Measurements from ENCODE around the gene RPA1.

The RPA1 gene

GRCh38 chr17:1943436-1943831 lies 113.6 kb downstream of the RPA1 start:
- no peak for DNase-seq

DNA sequence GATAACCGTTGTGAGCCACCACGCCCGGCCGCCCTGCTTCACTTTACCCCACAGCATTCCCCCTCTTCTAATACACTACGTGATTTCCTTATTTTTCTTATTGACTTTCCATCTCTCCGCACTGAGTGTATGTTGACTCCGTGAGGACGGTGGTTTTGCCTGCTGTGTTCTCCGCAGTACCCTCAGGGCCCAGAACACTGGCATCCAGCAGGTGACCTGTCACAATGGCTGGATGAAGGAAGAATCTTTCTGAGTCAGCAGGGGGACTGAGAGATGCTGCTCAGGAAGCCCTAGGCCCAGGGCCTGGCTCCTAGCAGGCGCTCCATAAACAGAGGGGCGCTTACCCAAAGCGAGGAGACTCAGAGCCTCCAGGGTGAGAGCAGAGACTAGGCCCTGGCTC lies 115.8 kb downstream of the RPA1 start:
- no peak for DNase-seq

- no peak for DNase-seq
Observed at GRCh38 chr17:1946021-1946932, 116.5 kb downstream of the RPA1 start.

DNA sequence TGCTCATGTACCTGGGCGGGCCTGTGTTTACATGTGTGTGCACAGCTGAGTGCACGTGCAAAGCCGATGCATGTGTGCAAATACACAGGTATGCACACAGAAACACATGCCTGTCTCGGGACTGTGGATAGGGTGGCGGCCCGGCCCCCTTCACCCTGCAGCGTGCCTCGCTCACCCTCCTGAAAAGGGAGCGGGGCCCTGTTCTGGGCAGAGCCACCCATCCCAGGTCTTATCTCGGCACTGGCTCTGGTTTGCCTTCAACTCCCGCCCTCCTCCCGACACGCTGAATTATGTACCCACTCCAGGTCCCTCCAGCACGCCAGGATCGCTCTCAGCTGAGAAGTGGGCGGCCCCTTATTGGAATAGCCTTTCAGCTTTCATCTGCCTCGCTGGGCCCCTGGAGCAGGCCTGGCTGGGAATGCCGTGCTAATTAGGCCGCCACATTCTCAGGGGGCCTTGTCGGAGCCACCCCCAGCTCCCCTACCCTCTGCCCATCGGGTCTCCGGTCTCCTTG lies 117.5 kb downstream of the RPA1 start:
- no peak for DNase-seq

- no peak for DNase-seq
Observed at GRCh38 chr17:1947743-1948516, 118.1 kb downstream of the RPA1 start.

DNA sequence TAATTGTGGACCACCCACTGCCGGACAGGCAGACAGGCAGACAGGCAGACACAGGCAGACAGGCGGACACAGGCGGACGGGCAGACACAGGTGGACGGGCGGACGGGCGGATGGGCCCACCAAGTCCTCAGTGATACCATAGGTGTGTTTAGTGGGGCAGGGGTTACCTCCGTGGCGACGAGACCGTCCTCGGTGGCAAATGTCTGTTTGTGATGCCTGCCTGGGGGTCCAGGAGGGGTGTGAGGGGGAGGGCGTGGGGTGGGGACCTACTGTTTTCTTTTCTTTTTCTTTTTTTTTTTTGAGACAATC lies 118.7 kb downstream of the RPA1 start:
- DNase-seq: no peak
